H1 (cell line): ENCODE measurements around the gene ADIPOR1. TPM values are rescaled to one million over a fixed set of nuclear protein-coding genes. Genes with fewer than 3 reads are reported as not detected.

Source experiments
- CTCF ChIA-PET: fragments of 300-600 bp; sonication (Branson Sonifier 250); formaldehyde crosslinking; loops from one replicate; lab custom pipeline; 2021; ENCODE audit not compliant: partially characterized antibody; lab: Charles Lee
- POLR2A ChIA-PET: fragments of 300-600 bp; sonication (Branson Sonifier 250); formaldehyde crosslinking; loops from one replicate; lab custom pipeline; 2021; ENCODE audit warnings: inconsistent platforms; ENCODE audit not compliant: partially characterized antibody; lab: Charles Lee
- DNase-seq, 2 experiments: peaks; one replicate each; pipeline versions ENCODE4 v3.0.0 to v3.0.0-alpha.2; 2010 to 2022; ENCODE audit warnings: low spot score in 2 of 2, low read depth in 1 of 2, mixed read lengths in 1 of 2
- FAIRE-seq: peaks from 2 replicates; lab custom pipeline; 2011; peaks lifted over from hg19 to GRCh38; lab: Jason Lieb, UNC
- H2AFZ ChIP-seq: 2 replicates; pipeline ENCODE4 v1.8.1; 2012; ENCODE audit warnings: low read length, inconsistent platforms
- H2AK5ac ChIP-seq: 2 replicates; pipeline ENCODE4 v1.6.1; 2013; ENCODE audit warnings: low read depth, low read length
- H2BK120ac ChIP-seq: replicated peaks from 2 replicates; pipeline ENCODE3; 2013; ENCODE audit warnings: low read depth, low read length, inconsistent platforms
- H2BK12ac ChIP-seq: 2 replicates; pipeline ENCODE4 v1.6.1; 2013; ENCODE audit warnings: low read depth, low read length
- H2BK15ac ChIP-seq: 2 replicates; pipeline ENCODE4 v1.6.1; 2013; ENCODE audit warnings: low read length
- H2BK20ac ChIP-seq: 2 replicates; pipeline ENCODE4 v1.6.1; 2013; ENCODE audit warnings: low read length
- H2BK5ac ChIP-seq: 2 replicates; pipeline ENCODE4 v1.6.1; 2013; ENCODE audit warnings: low read depth, low read length
- H3K14ac ChIP-seq: 2 replicates; pipeline ENCODE4 v1.6.1; 2013; ENCODE audit warnings: inconsistent platforms; ENCODE audit not compliant: insufficient read length
- H3K18ac ChIP-seq: 2 replicates; pipeline ENCODE4 v1.6.1; 2013; ENCODE audit warnings: low read length; ENCODE audit errors: extremely low read depth
- H3K23ac ChIP-seq: 2 replicates; pipeline ENCODE4 v1.6.1; 2013; ENCODE audit warnings: inconsistent platforms; ENCODE audit not compliant: insufficient read length
- H3K23me2 ChIP-seq: 2 replicates; pipeline ENCODE4 v1.6.1; 2013; ENCODE audit warnings: low read depth, low read length
- H3K27ac ChIP-seq: 2 replicates; pipeline ENCODE4 v1.6.1; 2011; ENCODE audit warnings: low read depth, low read length, inconsistent platforms
- H3K27me3 ChIP-seq, 4 experiments: replicated peaks in 1 of 4; 1 replicate in 1 of 4; 2 replicates in 3 of 4; pipeline versions ENCODE4 v1.6.1 to v1.8.1; 2011 to 2013; ENCODE audit warnings: low read length in 3 of 4, mild to moderate bottlenecking in 3 of 4, inconsistent platforms in 2 of 4, mixed read lengths in 2 of 4, moderate library complexity in 1 of 4; ENCODE audit not compliant: control insufficient read depth in 3 of 4, insufficient read depth in 3 of 4; ENCODE audit errors: extremely low read depth in 1 of 4
- H3K36me3 ChIP-seq, 4 experiments: 2 replicates each; pipeline versions ENCODE4 v1.6.1 to v1.8.1; 2011 to 2013; ENCODE audit warnings: mild to moderate bottlenecking in 4 of 4, low read length in 3 of 4, moderate library complexity in 2 of 4, control low read depth in 1 of 4, inconsistent platforms in 1 of 4; ENCODE audit not compliant: insufficient read depth in 4 of 4, control insufficient read depth in 2 of 4
- H3K4ac ChIP-seq: replicated peaks from 2 replicates; pipeline ENCODE3; 2013; ENCODE audit warnings: low read length, low read depth, mixed read lengths, inconsistent platforms; ENCODE audit not compliant: insufficient read length
- H3K4me1 ChIP-seq, 4 experiments: replicated peaks in 1 of 4; 1 replicate in 1 of 4; 2 replicates in 3 of 4; pipeline versions ENCODE4 v1.6.1 to v1.8.1; 2011 to 2013; ENCODE audit warnings: low read length in 3 of 4, inconsistent platforms in 2 of 4, mixed read lengths in 1 of 4; ENCODE audit not compliant: insufficient read depth in 4 of 4, control insufficient read depth in 3 of 4
- H3K4me2 ChIP-seq, 2 experiments: 2 replicates each; pipeline versions ENCODE4 v1.6.1 to v1.8.1; 2011 to 2013; ENCODE audit warnings: low read depth in 2 of 2, low read length in 2 of 2, control low read depth in 1 of 2, inconsistent platforms in 1 of 2, mild to moderate bottlenecking in 1 of 2; ENCODE audit not compliant: insufficient read depth in 1 of 2
- H3K4me3 ChIP-seq, 4 experiments: fragments of 200-600, 300-600 bp in 1 of 4; sonication (generic), shearing (Covaris generic), sonication (Bioruptor Twin) in 1 of 4; 2 replicates each; pipeline versions ENCODE4 v1.5.1 to v1.8.1; 2011 to 2016; ENCODE audit warnings: low read length in 4 of 4, low read depth in 3 of 4, control low read depth in 2 of 4, inconsistent platforms in 2 of 4, mild to moderate bottlenecking in 2 of 4, mixed read lengths in 1 of 4, moderate library complexity in 1 of 4; ENCODE audit not compliant: insufficient read depth in 2 of 4; ENCODE audit errors: extremely low read depth in 1 of 4
- H3K56ac ChIP-seq: replicated peaks from 2 replicates; pipeline ENCODE3; 2013; ENCODE audit warnings: low read depth, mild to moderate bottlenecking, mixed read lengths, low read length, inconsistent platforms; ENCODE audit not compliant: insufficient read length
- H3K79me1 ChIP-seq: 2 replicates; pipeline ENCODE4 v1.6.1; 2013; ENCODE audit warnings: low read depth, low read length, control low read depth
- H3K79me2 ChIP-seq, 2 experiments: 2 replicates each; pipeline versions ENCODE4 v1.6.1 to v1.8.1; 2012 to 2013; ENCODE audit warnings: low read length in 2 of 2, mild to moderate bottlenecking in 2 of 2, inconsistent platforms in 1 of 2; ENCODE audit not compliant: insufficient read depth in 2 of 2, control insufficient read depth in 1 of 2
- H3K9ac ChIP-seq, 4 experiments: replicated peaks in 1 of 4; 1 replicate in 1 of 4; 2 replicates in 3 of 4; pipeline versions ENCODE4 v1.6.1 to v1.8.1; 2011 to 2013; ENCODE audit warnings: low read depth in 3 of 4, low read length in 3 of 4, control low read depth in 2 of 4, mild to moderate bottlenecking in 2 of 4, moderate library complexity in 2 of 4, inconsistent platforms in 1 of 4; ENCODE audit errors: extremely low read depth in 1 of 4
- H3K9me3 ChIP-seq, 2 experiments: 2 replicates each; pipeline versions ENCODE4 v1.6.1 to v1.8.1; 2012 to 2013; ENCODE audit warnings: mild to moderate bottlenecking in 2 of 2, moderate library complexity in 2 of 2, control low read depth in 1 of 2, inconsistent platforms in 1 of 2, low read depth in 1 of 2, low read length in 1 of 2, mixed read lengths in 1 of 2; ENCODE audit not compliant: insufficient read depth in 2 of 2
- H4K20me1 ChIP-seq, 2 experiments: replicated peaks in 1 of 2; 2 replicates each; pipeline versions ENCODE3 to v1.8.1; 2011 to 2013; ENCODE audit warnings: inconsistent platforms in 2 of 2, low read length in 2 of 2, mild to moderate bottlenecking in 1 of 2; ENCODE audit not compliant: insufficient read depth in 2 of 2, control insufficient read depth in 1 of 2
- H4K5ac ChIP-seq: 2 replicates; pipeline ENCODE4 v1.6.1; 2013; ENCODE audit warnings: low read length, low read depth, mixed read lengths, inconsistent platforms; ENCODE audit not compliant: insufficient read length
- H4K8ac ChIP-seq: 2 replicates; pipeline ENCODE4 v1.8.0; 2013; ENCODE audit warnings: mild to moderate bottlenecking, moderate library complexity, low read length, inconsistent platforms; ENCODE audit not compliant: insufficient read depth; ENCODE audit errors: extremely low read depth
- H4K91ac ChIP-seq: replicated peaks from 2 replicates; pipeline ENCODE3; 2013; ENCODE audit warnings: low read length, mixed read lengths, inconsistent platforms; ENCODE audit not compliant: insufficient read length
- ASH2L ChIP-seq: fragments of 200-600, 300-600 bp; sonication (generic); IDR thresholded peaks from one replicate; pipeline ENCODE4 v1.7.1; 2017; ENCODE audit warnings: low read length
- CTCF ChIP-seq, 3 experiments: IDR thresholded peaks; 1 replicate in 2 of 3; 2 replicates in 1 of 3; pipeline versions ENCODE4 v1.5.1 to v1.6.1; 2011; ENCODE audit warnings: low read length in 3 of 3, mild to moderate bottlenecking in 3 of 3, inconsistent platforms in 2 of 3, low read depth in 1 of 3, moderate library complexity in 1 of 3; ENCODE audit not compliant: insufficient read depth in 1 of 3; ENCODE audit errors: control extremely low read depth in 1 of 3
- JUN ChIP-seq: IDR thresholded peaks from 2 replicates; pipeline ENCODE4 v1.6.1; 2011; ENCODE audit warnings: low read depth, mild to moderate bottlenecking, improper control_type of control experiment, low read length
- KDM1A ChIP-seq: fragments of 200-600, 300-600 bp; sonication (generic); IDR thresholded peaks from 2 replicates; pipeline ENCODE4 v1.7.1; 2016; ENCODE audit warnings: mild to moderate bottlenecking, low read length, borderline replicate concordance
- RFX5 ChIP-seq: IDR thresholded peaks from 2 replicates; pipeline ENCODE4 v1.6.1; 2011; ENCODE audit warnings: low read depth, low read length, improper control_type of control experiment, borderline replicate concordance
- TAF1 ChIP-seq: IDR thresholded peaks from 2 replicates; pipeline ENCODE4 v1.6.1; 2011; ENCODE audit warnings: mild to moderate bottlenecking, low read depth, low read length
- ZNF274 ChIP-seq: IDR thresholded peaks from 2 replicates; pipeline ENCODE4 v1.7.0; 2012; ENCODE audit warnings: low read length, borderline replicate concordance; ENCODE audit errors: extremely low read depth
- WGBS, 2 experiments: shearing (Covaris generic) in 1 of 2; methylation state at CpG; one replicate each; pipeline versions ENCODE4 v1.1.6 to v1.1.7; 2013 to 2015; ENCODE audit warnings: low lambda C conversion rate in 2 of 2, mixed read lengths in 2 of 2, inconsistent platforms in 1 of 2, low coverage in 1 of 2, missing lambda C conversion rate in 1 of 2; ENCODE audit not compliant: insufficient replicate concordance in 2 of 2, insufficient coverage in 1 of 2, insufficient read length in 1 of 2; ENCODE audit errors: extremely low coverage in 1 of 2, missing lambda C conversion rate in 1 of 2; 5-methylcytosine and 5-hydroxymethylcytosine counted together
- polyA plus RNA-seq, 7 experiments: library from polyadenylated mRNA; depleted of rRNA in 3 of 7; stranded (reverse) in 5 of 7; unstranded in 2 of 7; fragments of >200 nt in 5 of 7; fragments of 200-250 nt in 2 of 7; gene quantifications; 1 replicate in 5 of 7; 2 replicates in 1 of 7; 4 replicates in 1 of 7; pipeline versions ENCODE4 v1.2.1 to v1.2.3, GENCODE V29; 2011 to 2013; ENCODE audit warnings: missing spikeins in 2 of 7, mixed read lengths in 2 of 7
- total RNA-seq: library from RNA; stranded (reverse); fragmentation: NEBNext Ultra II Directional; extraction: Animal tissue kit (Norgen Biotek cat#: 25700); gene quantifications from 2 replicates; pipeline ENCODE4 v1.2.1, GENCODE V29; 2021

The ADIPOR1 gene
- total and polyA plus RNA-seq, 2 of the 8 experiments (the other 6 are each of a cell fraction or from before 2014, with no cell fraction given), result 69.8 to 118 TPM

- peaks cover 0 to 44% (median 22%) of the 10 kb centered on the region in 4 experiments; a peak in 7 of 8 replicates for H3K36me3 ChIP-seq
- no peak overlapping the region for H2BK15ac ChIP-seq
- no peak for FAIRE-seq
These were observed 49.1 kb downstream of the ADIPOR1 start for GRCh38 chr1:202908998-202909397.

More at GRCh38 chr1:202908998-202909397, 49.1 kb downstream of the ADIPOR1 start:
- no peak overlapping the region for H3K9ac ChIP-seq
- H2BK5ac ChIP-seq, result no peak overlapping the region
- H3K79me1 ChIP-seq, result no peaks in the 10 kb centered on the region
- 90% methylated on average over 6 of the region's 6 CpGs; no CpG with 5 or more reads in 1 of the 2 experiments for WGBS, 2 experiments
- H2BK12ac ChIP-seq, result no peak overlapping the region
- TF ChIP-seq KDM1A, result no peak
- no peak for TF ChIP-seq CTCF (IDR thresholded peaks at IDR 0.05; ENCODE audit: control extremely low read depth in 1 of 3, insufficient read depth in 1 of 3, low read depth in 1 of 3, low read length in 3 of 3)
- no peak for TF ChIP-seq ZNF274
- no peak for TF ChIP-seq RFX5
- TF ChIP-seq JUN, result no peak
- TF ChIP-seq ASH2L, result no peak
- no peak for TF ChIP-seq TAF1
- TF ChIP-seq, all 59 proteins: peak for 0
- H3K18ac ChIP-seq, result no peak overlapping the region
- ChIA-PET POLR2A (interaction anchor here (0.9 kb wide), 1 partner anchor 8 kb away, joined by 3 read pairs; no protein-coding TSS in a partner anchor), CTCF (no interaction called here)
- no peaks in the 10 kb centered on the region for H3K79me2 ChIP-seq
- H2AFZ ChIP-seq, result no peak overlapping the region
- no peak overlapping the region for H3K4me2 ChIP-seq
- no peak overlapping the region for H4K5ac ChIP-seq
- no peaks in the 10 kb centered on the region for H3K4me1 ChIP-seq
- H4K8ac ChIP-seq, result no peak overlapping the region
- no peak overlapping the region for H3K56ac ChIP-seq
- H3K23me2 ChIP-seq, result no peaks in the 10 kb centered on the region
- no peaks in the 10 kb centered on the region for H3K9me3 ChIP-seq
- H4K20me1 ChIP-seq, result no peaks in the 10 kb centered on the region
- H4K91ac ChIP-seq, result no peak overlapping the region
- H3K27me3 ChIP-seq, result no peaks in the 10 kb centered on the region
- no peak overlapping the region for H3K4me3 ChIP-seq
- no peak overlapping the region for H3K27ac ChIP-seq
- no peak overlapping the region for H2BK20ac ChIP-seq
- no peak overlapping the region for H2BK120ac ChIP-seq
- no peak for DNase-seq
- no peak overlapping the region for H2AK5ac ChIP-seq
- H3K23ac ChIP-seq, result no peak overlapping the region
- no peak overlapping the region for H3K4ac ChIP-seq
- H3K14ac ChIP-seq, result no peak overlapping the region
